Prostate gland (tissue), 2 donors: ENCODE data around the gene SGPL1. TPM values are rescaled to one million over a fixed set of nuclear protein-coding genes. Genes with fewer than 3 reads are reported as not detected.

Experiments used
- DNase-seq: peaks from one replicate; pipeline ENCODE4 v3.0.0-alpha.2; 2019; ENCODE audit warnings: low spot score
- H3K27ac ChIP-seq, 2 donors: fragments of 200-600 bp; sonication (generic); 2 replicates each; pipeline ENCODE4 v1.5.1; 2017 to 2019
- H3K27me3 ChIP-seq: fragments of 200-600 bp; sonication (generic); replicated peaks from 2 replicates; pipeline ENCODE4 v1.5.1; 2019; ENCODE audit not compliant: insufficient read depth
- H3K36me3 ChIP-seq, 2 donors: fragments of 200-600 bp; sonication (generic); 1 replicate in 1 of 2; 2 replicates in 1 of 2; pipeline versions ENCODE4 v1.5.1 to v1.8.1; 2017 to 2019
- H3K4me1 ChIP-seq: fragments of 200-600 bp; sonication (generic); replicated peaks from 2 replicates; pipeline ENCODE4 v1.5.1; 2019
- H3K4me3 ChIP-seq, 2 donors: fragments of 200-600 bp; sonication (generic); 2 replicates each; pipeline ENCODE4 v1.5.1; 2017 to 2019
- H3K9me3 ChIP-seq: fragments of 200-600 bp; sonication (generic); 2 replicates; pipeline ENCODE4 v1.5.1; 2017
- CTCF ChIP-seq, 4 experiments: fragments of 200-600 bp in 2 of 4; fragments of 450-650 bp in 2 of 4; sonication (generic) in 2 of 4; IDR thresholded peaks; 1 replicate in 3 of 4; 2 replicates in 1 of 4; pipeline ENCODE4 v1.5.1; 2016 to 2019; ENCODE audit warnings: antibody characterized with exemption in 4 of 4, mild to moderate bottlenecking in 2 of 4, moderate library complexity in 2 of 4
- POLR2A ChIP-seq: fragments of 450-650 bp; IDR thresholded peaks from one replicate; pipeline ENCODE4 v1.6.1; 2016; ENCODE audit warnings: antibody characterized with exemption, mild to moderate bottlenecking
- POLR2AphosphoS5 ChIP-seq: sonication (generic); formaldehyde crosslinking; IDR thresholded peaks from one replicate; pipeline ENCODE4 v1.6.1; 2017; ENCODE audit warnings: antibody characterized with exemption
- WGBS: methylation state at CpG from one replicate; pipeline ENCODE4 v1.1.5; 2018; 5-methylcytosine and 5-hydroxymethylcytosine counted together
- intact Hi-C: fragments of 100-400 bp; cut with DNase I; formaldehyde crosslinking; loops from one replicate; pipeline ENCODE4 v1.14.2; 2022
- total RNA-seq, 2 donors: library from RNA; depleted of rRNA; stranded (reverse); fragments of >200 nt; gene quantifications; one replicate each; pipeline ENCODE4 v1.1.0, GENCODE V29; 2016

SGPL1 gene
- total RNA-seq, 2 donors from 2014 or later: 52.6 to 64.4 TPM

- Histone ChIP-seq H3K36me3 (no peaks in the 10 kb centered on the region), H3K9me3 (no peaks in the 10 kb centered on the region), H3K27me3 (no peaks in the 10 kb centered on the region), H3K4me1 (no peaks in the 10 kb centered on the region), H3K4me3 (no peak overlapping the region), H3K27ac (no peak overlapping the region)
- TF ChIP-seq CTCF (IDR thresholded peaks at IDR 0.05) (no peak), POLR2A (no peak), POLR2AphosphoS5 (no peak)
- intact Hi-C loops: no loop called here
- WGBS: 93% methylated on average over 5 of the region's 5 CpGs
- no peak for DNase-seq
Observed at GRCh38 chr10:70915206-70915605, 99.5 kb downstream of the SGPL1 start.

GRCh38 chr10:70915806-70916205, 100.1 kb downstream of the SGPL1 start:
- no peak for TF ChIP-seq CTCF (IDR thresholded peaks at IDR 0.05)
- TF ChIP-seq POLR2A: no peak
- TF ChIP-seq POLR2AphosphoS5: no peak
- 91% methylated on average over 9 of the region's 9 CpGs for WGBS
- intact Hi-C loops: no loop called here

GRCh38 chr10:70916241-70916640, 100.5 kb downstream of the SGPL1 start:
- TF ChIP-seq POLR2A (no peak), CTCF (IDR thresholded peaks at IDR 0.05) (no peak), POLR2AphosphoS5 (no peak)
- 92% methylated on average over 6 of the region's 6 CpGs for WGBS
- no peaks in the 10 kb centered on the region for H3K4me1 ChIP-seq
- H3K27me3 ChIP-seq: no peaks in the 10 kb centered on the region
- intact Hi-C loops: no loop called here
- DNase-seq: no peak
- H3K27ac ChIP-seq: no peak overlapping the region
- H3K4me3 ChIP-seq: no peak overlapping the region
- no peaks in the 10 kb centered on the region for H3K9me3 ChIP-seq
- no peaks in the 10 kb centered on the region for H3K36me3 ChIP-seq

More at GRCh38 chr10:70915806-70916205, 100.1 kb downstream of the SGPL1 start:
- Histone ChIP-seq H3K27ac (no peak overlapping the region), H3K9me3 (no peaks in the 10 kb centered on the region), H3K36me3 (no peaks in the 10 kb centered on the region), H3K27me3 (no peaks in the 10 kb centered on the region), H3K4me1 (no peaks in the 10 kb centered on the region), H3K4me3 (no peak overlapping the region)
- DNase-seq: no peak

- intact Hi-C loops: no loop called here
- Histone ChIP-seq H3K4me1 (no peaks in the 10 kb centered on the region), H3K4me3 (no peak overlapping the region), H3K27ac (no peak overlapping the region), H3K27me3 (no peaks in the 10 kb centered on the region), H3K9me3 (no peaks in the 10 kb centered on the region), H3K36me3 (no peaks in the 10 kb centered on the region)
- DNase-seq: no peak
- no peak for TF ChIP-seq POLR2A
- TF ChIP-seq CTCF (IDR thresholded peaks at IDR 0.05): no peak
- TF ChIP-seq POLR2AphosphoS5: no peak
- 86% methylated on average over 5 of the region's 5 CpGs for WGBS
Observed at GRCh38 chr10:70917226-70917625, 101.5 kb downstream of the SGPL1 start.

GRCh38 chr10:70917635-70918034, 101.9 kb downstream of the SGPL1 start:
- no peak for TF ChIP-seq POLR2A
- no peak for TF ChIP-seq CTCF (IDR thresholded peaks at IDR 0.05)
- Histone ChIP-seq H3K9me3 (no peaks in the 10 kb centered on the region), H3K4me1 (no peaks in the 10 kb centered on the region), H3K27ac (no peak overlapping the region), H3K36me3 (no peaks in the 10 kb centered on the region), H3K4me3 (no peak overlapping the region), H3K27me3 (no peaks in the 10 kb centered on the region)
- intact Hi-C loops: no loop called here
- WGBS: 78% methylated on average over 8 of the region's 10 CpGs
- no peak for DNase-seq
